NCI-H345 (cell line): ENCODE results near the gene PYHIN1.

Source experiments
- DNase-seq: peaks from one replicate; lab custom pipeline; 2025; lab: John Stamatoyannopoulos, UW

The PYHIN1 gene

DNA sequence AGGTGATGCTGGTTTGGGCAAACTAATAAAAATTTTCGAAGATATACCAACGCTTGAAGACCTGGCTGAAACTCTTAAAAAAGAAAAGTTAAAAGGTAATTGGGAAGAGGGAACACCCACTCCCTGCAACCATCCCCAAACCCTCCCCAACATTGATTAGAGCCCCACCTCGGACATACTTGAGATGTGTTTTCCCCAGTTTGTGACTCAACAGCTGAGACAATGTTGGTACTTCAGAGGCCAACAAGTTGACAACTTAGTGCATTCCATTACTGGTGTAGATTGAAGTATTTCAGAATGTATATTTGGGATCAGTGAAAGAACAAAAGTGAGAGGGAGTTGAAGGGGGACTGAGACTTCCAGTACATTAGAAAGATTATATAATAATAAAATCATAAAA, 83.5 kb downstream of the PYHIN1 start:
- no peak for DNase-seq

DNA sequence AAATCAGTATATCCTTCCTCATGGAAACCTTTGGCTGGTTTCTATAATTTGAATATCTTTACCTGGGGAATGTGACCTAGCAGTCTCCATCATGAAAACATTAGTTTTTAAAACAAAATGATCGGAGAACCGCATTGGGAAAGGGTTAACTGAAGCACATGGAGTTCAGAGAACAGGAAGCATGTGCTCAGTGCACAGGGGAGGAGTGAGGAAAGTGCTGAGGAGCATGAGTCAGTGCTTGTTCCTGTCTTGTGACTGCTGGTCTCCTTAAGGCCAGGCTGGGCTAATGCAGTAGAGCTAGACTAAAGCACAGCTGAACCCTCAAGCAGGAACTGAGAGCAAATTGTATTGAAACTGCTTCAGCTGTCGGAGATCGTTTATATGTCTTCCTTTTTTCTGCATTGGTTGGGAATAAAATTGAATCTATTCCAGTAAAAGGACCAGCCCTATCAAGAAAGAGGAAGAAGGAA, 84.1 kb downstream of the PYHIN1 start:
- no peak for DNase-seq

- DNase-seq, result no peak
Observed at GRCh38 chr1:159023723-159024122, 92.4 kb downstream of the PYHIN1 start.

- DNase-seq, result no peak
Observed at GRCh38 chr1:159025043-159025442, 93.7 kb downstream of the PYHIN1 start.
